NCI-H510A treated with DMSO at 0.1 percent for 48 hours (cell line): Measurements from ENCODE around the gene GSG1L.
A peak's percentile ranks its signal among the peaks of the same experiment; 100 is the strongest.
"Not testable (repeated sequence)": the region's sequence is repeated elsewhere in the genome, so short reads cannot be mapped to it uniquely, and the experiment has no call there.

Source experiments
- DNase-seq: peaks from one replicate; lab custom pipeline; 2025; lab: John Stamatoyannopoulos, UW

Gene GSG1L

DNA sequence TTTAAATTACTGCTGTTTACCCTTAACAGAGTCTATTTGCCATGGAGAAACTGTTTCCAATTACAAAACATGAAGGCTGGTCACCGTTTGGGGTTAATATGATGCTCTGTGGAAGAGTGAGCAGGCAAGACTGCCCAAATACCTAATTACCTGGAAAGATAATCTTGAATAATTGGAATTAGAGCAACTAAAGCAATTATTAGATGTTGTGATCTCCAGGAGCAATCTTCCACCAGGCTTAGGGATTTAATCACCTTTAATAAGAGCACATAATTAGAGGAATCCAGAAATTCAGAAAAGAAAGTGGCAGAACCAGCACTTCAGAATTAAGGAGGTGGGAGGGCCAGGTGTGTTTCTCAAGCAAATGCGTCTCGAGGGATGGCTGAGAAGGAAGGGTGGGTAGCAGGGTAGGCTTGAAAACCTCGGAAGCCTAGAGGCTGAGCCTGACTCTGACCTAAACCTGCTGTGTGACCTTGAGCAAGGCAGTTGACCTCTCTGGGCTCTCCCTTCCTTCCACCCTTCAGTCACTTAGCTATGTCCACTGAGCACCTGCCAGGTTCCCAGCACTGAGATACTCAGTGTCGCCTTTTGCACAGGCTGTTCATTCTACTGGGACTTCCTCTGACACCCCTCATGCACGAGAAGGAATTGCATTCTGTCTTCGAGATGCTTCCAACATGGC, 113.2 kb downstream of the GSG1L start:
- DNase-seq: no peak

DNA sequence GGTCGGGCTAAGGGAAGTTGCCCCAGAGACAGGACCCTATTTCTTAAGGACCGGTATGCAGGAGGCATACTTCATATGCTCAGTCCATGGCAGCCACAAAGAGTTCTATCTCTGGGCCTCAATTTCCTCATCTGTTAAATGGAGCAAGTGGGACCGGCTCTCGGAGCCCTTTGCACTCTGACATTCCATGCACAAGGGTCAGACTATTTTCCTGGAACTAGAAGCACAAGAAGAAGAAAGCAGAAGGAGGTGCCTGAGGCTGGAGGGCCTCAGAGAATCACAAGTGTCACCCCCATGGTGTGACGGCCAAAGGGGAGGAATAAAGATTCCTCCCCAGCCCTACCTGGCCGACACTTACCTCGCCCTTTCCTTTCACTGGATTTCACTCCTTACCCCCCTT, 115.8 kb downstream of the GSG1L start:
- no peak for DNase-seq

DNA sequence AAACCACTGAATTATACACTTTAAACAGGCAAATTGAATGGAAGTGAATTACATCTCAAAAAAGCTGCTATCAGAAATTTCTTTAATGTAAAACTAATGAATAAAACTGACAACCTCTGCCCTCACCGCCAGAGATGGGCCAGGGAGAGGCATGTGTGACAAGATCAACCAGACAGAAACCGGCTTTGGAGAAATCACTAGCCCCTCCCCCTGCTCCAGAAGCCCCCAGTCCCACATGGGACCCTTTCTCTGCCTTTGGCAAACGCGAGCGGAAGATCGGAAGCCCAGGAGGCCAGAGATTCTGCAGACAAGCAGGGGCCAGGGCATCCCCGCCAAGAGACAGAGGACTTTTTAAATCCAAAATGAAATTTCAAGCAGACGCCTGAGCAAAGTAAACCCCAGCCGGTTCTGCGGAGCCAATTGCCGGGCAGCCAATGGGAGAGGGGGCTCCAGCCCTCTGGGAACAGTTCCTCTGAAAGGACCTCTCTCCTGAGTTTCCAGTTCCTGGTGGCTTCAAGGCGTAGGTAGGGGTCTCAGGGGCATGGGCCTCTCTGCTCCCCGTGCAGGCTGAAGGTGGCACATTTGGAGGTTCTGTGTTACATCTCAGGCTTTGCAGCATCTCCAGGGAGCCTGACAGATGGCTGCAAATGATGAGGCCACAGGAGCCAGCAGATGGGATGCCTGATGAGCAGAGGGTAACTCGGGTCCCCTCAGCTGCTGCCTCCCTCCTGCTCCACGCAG, 118.1 kb downstream of the GSG1L start:
- no peak for DNase-seq

DNA sequence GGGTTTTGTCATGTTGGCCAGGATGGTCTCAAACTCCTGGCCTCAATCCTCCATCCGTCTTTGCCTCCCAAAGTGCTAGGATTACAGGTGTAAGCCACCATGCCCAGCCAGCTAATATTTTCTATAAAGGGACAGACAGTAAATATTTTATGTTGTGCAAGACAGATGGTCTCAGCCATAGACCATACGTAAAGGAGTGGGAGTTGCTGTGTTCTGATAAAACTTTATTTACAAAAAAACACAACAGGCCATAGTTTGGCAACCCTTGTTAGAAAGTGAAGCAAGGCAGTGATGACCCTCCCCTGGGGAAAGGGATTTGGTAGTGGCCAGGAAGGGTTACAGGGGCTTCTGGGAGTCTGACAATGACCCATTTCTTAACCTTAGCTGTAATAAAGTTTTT, 119.7 kb downstream of the GSG1L start:
- DNase-seq: no peak

DNA sequence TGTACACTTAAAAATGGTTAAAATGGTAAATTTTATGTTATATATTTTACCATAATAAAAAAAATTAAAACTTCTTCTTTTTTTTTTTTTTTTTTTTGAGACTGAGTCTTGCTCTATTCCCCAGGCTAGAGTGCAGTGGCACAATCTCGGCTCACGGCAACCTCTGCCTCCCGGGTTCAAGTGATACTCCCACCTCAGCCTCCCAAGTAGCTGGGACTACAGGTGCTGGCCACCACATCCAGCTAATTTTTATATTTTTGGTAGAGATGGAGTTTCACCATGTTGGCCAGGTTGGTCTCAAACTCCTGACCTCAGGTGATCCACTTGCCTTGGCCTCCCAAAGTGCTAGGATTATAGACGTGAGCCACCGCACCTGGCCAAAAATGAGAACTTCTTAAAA, 121.4 kb downstream of the GSG1L start:
- not testable (repeated sequence) for DNase-seq

DNA sequence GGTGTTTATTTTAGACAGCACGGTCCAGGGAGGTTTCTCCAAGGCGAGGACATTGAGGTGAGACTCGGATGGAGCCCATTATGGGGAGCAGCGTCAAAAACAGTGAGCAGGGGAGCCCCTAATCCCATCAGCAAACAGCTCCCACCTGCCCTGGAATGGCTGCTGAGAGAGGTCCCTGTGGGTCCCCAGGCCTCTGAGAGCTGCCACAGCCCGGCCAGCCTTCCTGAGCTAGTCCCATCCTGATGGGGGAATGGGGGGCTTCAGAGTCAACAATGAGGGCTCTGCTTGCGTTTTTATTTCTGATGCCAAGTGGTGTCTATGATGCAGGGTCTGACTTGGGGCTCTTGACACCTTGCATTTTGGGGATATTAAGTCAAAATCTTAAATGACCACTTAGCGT, 128.4 kb downstream of the GSG1L start:
- DNase-seq: no peak

DNA sequence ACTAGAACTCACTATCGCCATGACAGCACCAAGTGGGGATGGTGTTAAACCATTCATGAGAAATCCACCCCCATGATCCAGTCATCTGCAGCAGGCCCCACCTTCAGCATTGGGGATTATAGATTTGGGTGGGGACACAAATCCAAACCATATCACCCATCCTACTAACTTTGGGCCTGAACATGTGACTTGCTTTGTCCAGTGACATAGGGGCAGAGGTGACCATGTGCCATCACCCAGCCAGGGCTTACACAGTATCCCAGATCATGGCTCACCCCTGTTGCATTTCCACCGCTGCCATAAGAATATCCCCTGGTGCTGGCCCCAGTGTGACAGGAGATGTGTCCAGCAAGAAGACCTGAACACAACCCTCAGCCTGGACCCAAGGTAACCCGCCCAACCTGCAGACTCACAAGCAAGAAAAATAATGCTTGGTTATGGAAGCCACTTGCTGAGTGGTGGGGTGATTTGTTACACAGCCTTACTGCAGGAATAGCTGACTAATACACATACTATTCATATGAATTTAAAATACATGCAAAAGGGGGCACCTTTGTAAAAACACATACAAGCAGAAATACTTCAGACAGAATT, 130.9 kb downstream of the GSG1L start:
- DNase-seq: no peak

DNA sequence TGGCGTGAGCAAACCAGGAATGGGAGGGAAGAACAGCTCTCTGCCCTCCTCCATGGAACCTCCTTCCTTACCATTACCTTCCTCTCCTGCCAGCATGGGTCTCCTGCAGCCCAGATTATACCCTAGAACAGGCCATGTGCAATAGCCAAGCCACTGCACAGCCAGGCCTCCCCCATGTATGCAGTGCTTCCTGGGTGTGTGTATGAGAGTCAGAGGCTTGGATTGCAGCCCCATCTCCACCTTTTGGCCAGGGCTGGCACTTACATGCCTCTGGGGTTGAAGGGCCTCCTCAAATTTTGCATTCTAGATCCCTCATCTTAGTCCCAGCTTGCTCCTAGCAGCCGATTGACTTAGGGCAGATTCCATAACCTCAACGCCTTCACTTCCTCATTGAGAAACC, 133.7 kb downstream of the GSG1L start:
- no peak for DNase-seq

DNA sequence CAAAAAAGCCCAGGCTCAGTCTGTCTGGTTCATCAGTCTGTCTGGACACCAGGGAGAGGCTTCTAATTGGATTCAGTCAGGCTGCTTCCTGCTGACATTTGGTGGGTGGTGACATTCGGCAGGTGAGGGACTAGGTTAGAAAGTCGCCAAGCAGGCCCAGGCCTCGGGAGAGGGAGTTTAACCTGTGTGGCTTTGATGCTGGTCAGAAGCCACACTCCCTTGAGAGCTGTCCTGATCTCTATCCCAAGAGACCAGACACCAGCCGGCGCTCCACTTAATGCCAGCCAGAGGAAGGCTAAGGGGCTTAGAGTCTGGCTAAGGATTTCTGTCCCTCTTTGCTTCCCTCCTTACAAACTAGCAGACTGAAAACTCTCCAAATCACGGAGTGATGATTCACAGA, 135.0 kb downstream of the GSG1L start:
- DNase-seq: no peak

DNA sequence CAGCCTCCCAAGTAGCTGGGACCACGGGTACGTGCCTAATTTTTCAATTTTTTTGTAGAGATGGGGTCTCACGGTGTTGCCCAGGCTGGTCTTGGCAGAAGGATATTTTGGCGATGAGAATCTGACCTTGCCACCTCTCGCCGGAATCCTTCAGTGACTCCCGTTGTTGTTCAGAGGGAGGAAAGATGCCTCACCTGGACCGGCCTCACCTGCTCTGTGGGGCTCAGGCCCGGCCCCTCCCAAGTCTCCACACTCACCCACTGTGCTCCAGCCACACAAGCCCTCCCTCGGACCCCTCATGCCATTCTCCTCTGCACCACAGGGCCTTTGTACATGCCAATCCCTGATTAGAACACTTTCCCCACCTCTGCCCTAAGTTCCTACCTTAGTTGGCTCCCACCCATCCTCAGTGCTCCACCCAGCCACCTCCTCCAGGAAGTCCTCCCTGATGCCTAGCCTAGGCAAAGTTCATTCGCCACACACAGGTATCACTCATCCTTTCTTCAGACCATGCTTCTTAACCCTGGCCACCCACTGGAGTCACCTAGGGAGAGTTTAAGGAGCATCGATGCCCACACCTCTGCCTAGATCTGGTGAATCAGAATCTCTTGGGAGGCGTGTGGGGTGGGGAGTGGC, 136.1 kb downstream of the GSG1L start:
- no peak for DNase-seq

DNA sequence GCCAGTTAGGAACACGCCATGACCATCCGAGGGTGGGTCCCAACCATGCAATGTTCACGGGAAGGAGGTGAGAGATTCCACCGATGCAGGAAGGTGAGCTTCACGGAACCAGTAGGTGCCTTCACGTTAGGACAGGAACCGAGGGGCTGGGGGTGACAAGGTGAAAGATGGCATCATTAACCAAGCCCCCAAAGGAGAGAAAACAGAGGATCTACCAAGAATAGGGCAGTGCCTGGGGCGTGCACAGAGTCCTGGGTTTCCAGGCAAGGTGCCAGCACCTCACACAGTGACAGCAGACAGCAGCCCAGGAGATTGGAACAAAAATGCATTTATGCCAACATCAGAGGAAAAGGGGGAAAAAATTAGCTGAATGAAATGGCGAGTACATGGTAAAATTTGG, 137.9 kb downstream of the GSG1L start:
- DNase-seq: no peak

DNA sequence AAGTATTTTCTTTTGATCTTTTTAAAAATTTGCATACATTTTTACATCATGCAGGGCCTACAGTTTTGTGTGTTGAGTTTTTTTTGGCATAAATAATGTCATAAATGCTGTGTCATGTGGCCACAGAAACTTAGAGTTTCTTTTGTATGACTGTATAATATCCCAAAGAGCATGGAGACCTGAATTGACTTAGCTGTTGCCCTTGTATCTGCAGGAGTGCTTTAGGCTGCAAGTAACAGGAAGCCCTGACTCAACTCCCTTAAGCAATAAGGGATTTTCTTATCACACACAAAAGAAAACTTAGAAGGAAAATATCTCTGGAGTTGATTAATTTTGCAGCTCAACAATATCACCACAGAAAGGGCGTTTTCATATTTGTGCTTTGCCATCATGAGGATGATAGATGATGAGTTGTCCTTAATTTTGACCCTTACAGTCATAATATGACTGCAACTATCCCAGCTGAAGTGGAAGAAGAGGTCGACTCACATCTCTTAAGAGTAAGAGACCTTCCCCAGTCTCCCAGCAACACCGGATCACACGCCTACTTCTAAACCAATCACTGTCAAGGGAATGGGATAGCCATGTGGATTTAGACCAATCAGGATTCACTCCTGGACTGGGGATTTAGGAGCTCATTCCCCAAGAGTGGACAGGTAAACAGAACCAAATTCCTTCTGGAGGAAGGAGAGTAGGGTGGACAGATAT, 138.9 kb downstream of the GSG1L start:
- DNase-seq: no peak

DNA sequence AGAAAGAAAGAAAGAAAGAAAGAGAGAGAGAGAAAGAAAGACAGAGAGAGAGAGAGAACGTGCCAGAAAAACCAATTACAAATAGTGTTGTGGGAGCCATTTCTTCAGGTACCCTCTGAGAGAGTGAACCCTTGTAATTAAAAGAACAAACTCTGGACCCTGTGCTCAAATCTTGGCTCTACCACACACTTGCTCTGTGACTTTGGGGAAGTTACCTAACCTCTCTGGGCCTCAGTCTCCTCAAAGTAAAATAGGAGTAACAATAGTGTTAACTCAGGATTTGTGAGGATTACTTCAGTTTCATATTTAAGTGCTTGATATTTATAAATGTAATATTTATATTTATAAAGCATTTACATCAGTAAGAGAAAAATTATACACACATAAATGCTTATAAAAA, 139.8 kb downstream of the GSG1L start:
- no peak for DNase-seq

DNA sequence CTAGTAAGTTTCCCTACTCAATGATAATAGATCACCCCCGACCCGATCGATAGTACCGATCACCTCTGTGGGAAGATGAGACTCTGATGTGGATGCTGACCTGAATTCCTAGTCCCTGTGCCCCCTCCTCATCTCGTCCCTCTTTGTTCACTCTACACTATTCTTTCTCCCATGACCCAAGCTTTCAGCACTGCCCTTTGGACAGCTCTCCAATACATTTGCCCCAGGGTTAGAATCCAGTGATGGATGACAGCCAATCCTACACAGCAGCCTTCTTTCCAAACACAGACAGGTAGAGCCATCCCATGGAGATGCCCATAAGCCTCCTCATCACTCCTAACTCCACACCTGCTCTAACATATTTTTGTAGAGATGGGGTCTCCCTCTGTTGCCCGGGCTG, 141.1 kb downstream of the GSG1L start:
- no peak for DNase-seq

DNA sequence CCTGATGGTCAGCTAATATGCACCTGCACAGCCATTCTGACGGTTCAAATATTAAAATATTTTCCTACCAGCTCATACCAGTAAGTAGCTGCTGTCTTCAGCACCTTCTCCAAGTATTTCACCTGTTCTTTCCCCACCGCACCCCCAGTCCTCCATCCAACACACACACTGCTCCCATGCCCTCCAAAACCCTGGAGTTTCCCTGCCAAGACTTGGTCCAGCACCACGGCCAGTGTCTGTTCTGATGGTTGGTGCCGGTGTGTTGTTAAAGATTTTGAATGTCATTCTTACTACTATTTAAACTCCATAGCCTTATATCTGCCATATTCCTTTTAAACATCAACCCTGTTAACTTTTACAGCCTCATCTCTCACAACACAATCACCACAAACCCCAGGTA, 142.4 kb downstream of the GSG1L start:
- DNase-seq: no peak

DNA sequence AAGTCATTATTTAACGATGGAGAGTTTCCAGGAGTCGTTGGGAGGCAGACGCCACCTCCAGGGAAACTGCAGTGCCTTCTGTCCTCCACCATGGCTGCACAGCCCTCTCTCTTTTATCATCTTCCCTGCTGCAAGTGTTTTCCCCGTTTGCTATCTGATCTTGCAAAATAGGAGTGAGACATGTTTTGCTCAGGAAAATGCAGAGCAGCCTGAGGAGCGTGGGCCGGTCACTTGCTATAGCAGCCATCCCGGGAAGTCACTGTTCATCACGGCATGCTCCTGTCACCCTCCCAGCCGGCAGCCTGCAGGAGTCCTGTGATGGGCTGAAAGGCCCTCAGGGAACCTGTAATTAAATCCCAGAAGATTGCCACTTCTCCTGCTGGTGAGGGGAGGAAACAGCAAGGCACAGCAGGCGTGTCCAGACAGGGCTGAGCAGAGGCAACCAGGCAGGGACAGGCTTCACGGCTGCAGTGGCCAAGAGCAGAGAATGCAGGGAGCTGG, 143.1 kb downstream of the GSG1L start:
- peak; percentile 87 for DNase-seq

DNA sequence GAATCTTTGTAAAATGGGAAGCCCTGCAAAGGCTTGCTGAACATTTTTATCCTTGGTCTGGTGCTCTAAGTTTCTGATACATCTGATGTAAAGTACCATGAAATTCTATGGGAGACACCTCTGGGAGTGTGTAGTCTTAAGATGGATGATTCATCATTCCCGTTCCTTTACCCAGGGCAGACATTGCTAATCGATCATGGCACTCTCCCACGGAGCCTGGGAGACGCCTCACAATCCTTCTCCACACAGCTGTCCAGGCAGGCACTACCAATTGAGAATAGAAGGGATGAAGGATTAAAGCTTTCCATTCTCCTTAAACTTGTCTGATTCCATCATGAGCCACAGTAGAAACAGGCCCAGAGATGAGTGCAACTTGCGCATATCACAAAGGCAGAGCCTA, 144.8 kb downstream of the GSG1L start:
- DNase-seq: no peak

DNA sequence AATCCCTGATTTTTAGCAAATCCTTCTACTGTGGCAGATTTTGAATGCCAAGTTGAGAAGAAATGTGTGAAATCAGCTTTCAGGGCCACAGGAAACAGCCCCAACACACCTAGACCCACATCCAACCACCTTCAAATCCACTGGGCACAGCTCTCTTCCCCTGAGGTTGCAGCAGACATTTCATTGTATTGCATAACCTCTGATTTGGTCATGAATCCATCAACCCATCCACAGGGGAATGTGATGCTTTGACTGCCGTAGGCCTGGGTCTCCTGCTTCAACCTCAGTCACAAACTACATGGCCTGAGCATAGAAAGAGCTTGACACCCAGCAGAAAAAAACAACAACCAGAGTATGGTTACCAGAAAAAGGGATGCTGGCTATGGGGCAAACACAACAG, 145.6 kb downstream of the GSG1L start:
- no peak for DNase-seq

DNA sequence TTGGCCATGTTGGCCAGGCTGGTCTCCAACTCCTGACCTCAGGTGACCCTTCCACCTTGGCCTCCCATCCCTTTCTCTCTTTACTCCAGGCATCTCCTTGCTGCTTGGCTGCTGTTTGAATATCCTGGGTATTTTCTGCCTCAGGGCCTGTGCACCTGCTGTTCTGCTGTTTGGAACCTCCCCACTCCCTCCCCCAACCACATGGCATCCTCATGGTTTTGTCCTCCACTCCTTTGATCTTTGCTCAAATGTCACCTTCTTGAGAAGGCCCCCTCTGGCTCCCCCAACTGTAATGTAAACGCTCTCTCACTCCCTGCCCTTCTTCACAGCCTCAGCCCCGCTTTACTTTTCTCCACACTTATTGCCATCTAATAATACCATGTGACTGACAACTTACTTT, 152.0 kb downstream of the GSG1L start:
- no peak for DNase-seq

DNA sequence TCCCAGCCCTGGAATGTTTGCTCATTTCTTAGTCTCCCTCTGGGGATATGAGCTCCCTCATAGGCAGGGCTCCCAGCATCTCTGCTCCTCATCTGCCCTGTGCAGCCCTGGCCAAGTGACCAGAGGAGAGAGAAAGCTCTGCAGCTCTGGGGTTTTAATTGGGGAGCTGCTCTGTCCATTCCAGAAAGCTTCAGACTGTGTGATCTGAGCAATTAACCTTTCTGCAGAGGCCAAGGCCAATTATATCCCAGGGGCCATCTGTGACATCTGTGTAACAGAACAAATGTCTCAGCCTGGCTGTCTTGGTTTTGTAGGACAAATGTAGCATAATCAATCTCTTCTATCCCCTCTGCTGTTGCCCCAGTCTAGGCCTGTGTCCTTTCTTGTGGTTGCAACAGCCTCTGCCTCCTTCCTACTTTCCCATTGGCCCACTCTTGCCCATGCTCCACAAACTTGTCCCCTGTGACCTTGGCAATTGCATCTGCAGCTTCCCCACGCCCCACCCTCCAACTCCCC, 156.0 kb downstream of the GSG1L start:
- no peak for DNase-seq

DNA sequence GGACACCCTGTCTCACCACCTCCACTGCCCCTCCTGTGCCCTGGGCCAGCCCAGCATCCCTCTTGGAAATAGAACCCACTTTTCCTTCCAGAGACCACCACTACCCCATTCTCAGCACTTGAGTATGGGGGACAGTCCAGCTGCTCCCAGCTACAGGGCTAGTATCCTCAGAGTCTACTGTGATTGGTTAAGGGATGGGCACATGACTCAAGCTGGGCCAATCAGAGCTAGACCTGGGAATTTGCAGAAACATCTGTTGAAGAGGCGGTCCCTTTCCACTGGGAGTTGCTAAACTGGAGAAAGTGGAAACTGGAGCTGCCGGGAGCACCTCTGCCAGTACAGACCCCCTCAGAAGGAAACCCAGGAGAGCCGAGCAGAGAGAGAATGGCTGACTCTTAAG, 156.6 kb downstream of the GSG1L start:
- no peak for DNase-seq

DNA sequence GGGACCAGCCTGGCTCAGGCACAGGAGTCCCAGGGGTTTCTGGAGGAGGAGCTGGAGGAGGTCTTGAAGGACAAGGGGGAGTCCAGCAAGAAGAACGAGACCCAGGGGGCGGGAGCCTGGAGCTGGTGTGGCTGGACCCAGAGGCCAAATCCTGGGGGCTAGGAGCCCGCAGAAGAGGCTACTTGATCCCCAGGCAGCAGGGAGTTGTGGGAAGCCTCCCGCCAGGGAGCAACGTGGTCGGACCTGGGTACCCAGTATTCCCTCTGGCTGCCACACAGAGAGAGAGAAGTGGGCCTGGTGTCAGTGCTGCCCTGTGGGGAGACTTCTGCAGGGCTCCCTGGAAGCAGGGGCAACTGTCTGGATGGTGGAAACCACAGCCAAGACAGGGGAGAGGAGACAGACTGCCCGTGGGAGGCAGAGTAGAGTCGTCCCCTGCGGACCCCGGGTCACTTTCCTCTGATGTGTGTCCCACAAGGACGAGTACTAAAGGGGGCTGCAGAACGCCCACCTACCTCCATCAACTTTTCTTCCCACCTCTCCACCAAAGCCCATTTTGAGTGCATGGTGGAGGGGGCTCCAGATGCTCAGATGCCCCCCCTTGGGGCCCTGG, 160.4 kb downstream of the GSG1L start:
- no peak for DNase-seq
